ENCODE results near the gene STIP1. TPM values are rescaled to one million over a fixed set of nuclear protein-coding genes. Genes with fewer than 3 reads are reported as not detected.

STIP1 gene
- total and polyA plus RNA-seq, 2 of the 8 experiments (the other 6 are each of a cell fraction or from before 2014, with no cell fraction given) = 140 to 329 TPM

DNA sequence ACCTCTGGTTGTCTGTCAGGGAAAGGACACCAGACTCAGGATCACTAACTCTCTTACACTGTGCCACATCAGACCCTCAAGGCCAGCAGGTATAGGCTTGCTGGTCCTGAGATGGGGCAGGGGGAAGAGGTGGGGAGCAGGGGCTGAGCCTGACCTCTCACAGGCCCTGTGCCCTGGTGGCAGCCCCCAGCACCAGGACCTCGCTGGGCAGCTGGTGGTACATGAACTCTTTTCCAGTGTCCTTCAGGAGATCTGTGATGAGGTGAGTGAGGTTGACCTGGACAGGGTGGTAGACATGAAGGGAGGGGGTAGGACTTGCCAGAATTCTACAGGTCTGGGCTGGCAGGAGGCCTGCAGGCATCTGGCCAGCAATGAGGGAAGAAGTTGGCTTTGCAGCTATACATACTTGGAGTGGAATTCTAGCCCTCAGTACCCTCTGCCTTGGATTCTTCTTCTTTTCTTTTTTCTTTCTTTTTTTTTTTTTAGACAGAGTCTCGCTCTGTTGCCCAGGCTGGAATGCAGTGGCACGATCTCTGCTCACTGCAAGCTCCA is 41.5 kb downstream of the STIP1 start (continued):
- TF ChIP-seq, protein P1, sequence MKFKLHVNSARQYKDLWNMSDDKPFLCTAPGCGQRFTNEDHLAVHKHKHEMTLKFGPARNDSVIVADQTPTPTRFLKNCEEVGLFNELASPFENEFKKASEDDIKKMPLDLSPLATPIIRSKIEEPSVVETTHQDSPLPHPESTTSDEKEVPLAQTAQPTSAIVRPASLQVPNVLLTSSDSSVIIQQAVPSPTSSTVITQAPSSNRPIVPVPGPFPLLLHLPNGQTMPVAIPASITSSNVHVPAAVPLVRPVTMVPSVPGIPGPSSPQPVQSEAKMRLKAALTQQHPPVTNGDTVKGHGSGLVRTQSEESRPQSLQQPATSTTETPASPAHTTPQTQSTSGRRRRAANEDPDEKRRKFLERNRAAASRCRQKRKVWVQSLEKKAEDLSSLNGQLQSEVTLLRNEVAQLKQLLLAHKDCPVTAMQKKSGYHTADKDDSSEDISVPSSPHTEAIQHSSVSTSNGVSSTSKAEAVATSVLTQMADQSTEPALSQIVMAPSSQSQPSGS (IDR thresholded peaks at IDR 0.05; ENCODE audit: low read length) = no peak
- TF ChIP-seq CBX8 (IDR thresholded peaks at IDR 0.05; ENCODE audit: borderline replicate concordance, low read depth, low read length) (no peak), CTBP2 (IDR thresholded peaks at IDR 0.05; ENCODE audit: borderline replicate concordance, insufficient read depth, insufficient read length, low read length) (no peak), SP1 (IDR thresholded peaks at IDR 0.05; ENCODE audit: low read depth, low read length) (no peak)

All from H1 (cell line).